HEK293 (cell line): ENCODE data around the gene ZNF560.

Experiments used
- GLI4 ChIP-seq: fragments of 450-650 bp; formaldehyde crosslinking; IDR thresholded peaks from 2 replicates; pipeline ENCODE4 v1.5.1; 2016; ENCODE audit warnings: missing biosample characterization, missing genetic modification characterization
- INSM2 ChIP-seq: fragments of 450-650 bp; formaldehyde crosslinking; IDR thresholded peaks from 2 replicates; pipeline ENCODE4 v1.5.1; 2016; ENCODE audit warnings: missing biosample characterization, missing genetic modification characterization
- REST ChIP-seq: fragments of 450-650 bp; formaldehyde crosslinking; IDR thresholded peaks from 2 replicates; pipeline ENCODE4 v1.5.1; 2016; ENCODE audit warnings: missing biosample characterization, missing genetic modification characterization
- YY1 ChIP-seq: fragments of 450-650 bp; formaldehyde crosslinking; IDR thresholded peaks from 2 replicates; pipeline ENCODE4 v1.5.1; 2018; ENCODE audit warnings: missing biosample characterization, missing genetic modification characterization
- ZBTB10 ChIP-seq: fragments of 450-650 bp; formaldehyde crosslinking; IDR thresholded peaks from 2 replicates; pipeline ENCODE4 v1.5.1; 2016; ENCODE audit warnings: missing biosample characterization, missing genetic modification characterization
- ZFP41 ChIP-seq: fragments of 450-650 bp; formaldehyde crosslinking; IDR thresholded peaks from 2 replicates; pipeline ENCODE4 v1.5.1; 2016; ENCODE audit warnings: missing biosample characterization, missing genetic modification characterization, borderline replicate concordance
- ZNF114 ChIP-seq: fragments of 450-650 bp; formaldehyde crosslinking; IDR thresholded peaks from 2 replicates; pipeline ENCODE4 v1.5.0; 2017; ENCODE audit warnings: missing biosample characterization, missing genetic modification characterization
- ZNF140 ChIP-seq: fragments of 450-650 bp; formaldehyde crosslinking; IDR thresholded peaks from 2 replicates; pipeline ENCODE4 v1.5.1; 2016; ENCODE audit warnings: missing biosample characterization, missing genetic modification characterization
- ZNF146 ChIP-seq: fragments of 450-650 bp; formaldehyde crosslinking; IDR thresholded peaks from 2 replicates; pipeline ENCODE4 v1.5.1; 2016; ENCODE audit warnings: missing biosample characterization, missing genetic modification characterization
- ZNF202 ChIP-seq: fragments of 450-650 bp; formaldehyde crosslinking; IDR thresholded peaks from 2 replicates; pipeline ENCODE4 v1.5.1; 2016; ENCODE audit warnings: missing biosample characterization, missing genetic modification characterization, borderline replicate concordance
- ZNF221 ChIP-seq: fragments of 450-650 bp; formaldehyde crosslinking; IDR thresholded peaks from 2 replicates; pipeline ENCODE4 v1.5.1; 2017; ENCODE audit warnings: missing biosample characterization, missing genetic modification characterization, borderline replicate concordance
- ZNF223 ChIP-seq: fragments of 450-650 bp; formaldehyde crosslinking; IDR thresholded peaks from 2 replicates; pipeline ENCODE4 v1.5.1; 2016; ENCODE audit warnings: missing biosample characterization, missing genetic modification characterization
- ZNF248 ChIP-seq: fragments of 450-650 bp; formaldehyde crosslinking; IDR thresholded peaks from 2 replicates; pipeline ENCODE4 v1.5.1; 2017; ENCODE audit warnings: missing biosample characterization, missing genetic modification characterization
- ZNF280D ChIP-seq: fragments of 450-650 bp; formaldehyde crosslinking; IDR thresholded peaks from 2 replicates; pipeline ENCODE4 v1.5.1; 2016; ENCODE audit warnings: missing biosample characterization, missing genetic modification characterization
- ZNF335 ChIP-seq: fragments of 450-650 bp; formaldehyde crosslinking; conservative IDR thresholded peaks from 2 replicates; pipeline ENCODE4 v1.5.1; 2016; ENCODE audit warnings: missing biosample characterization, missing genetic modification characterization
- ZNF398 ChIP-seq: fragments of 450-650 bp; formaldehyde crosslinking; IDR thresholded peaks from 2 replicates; pipeline ENCODE4 v1.5.1; 2017; ENCODE audit warnings: missing biosample characterization, missing genetic modification characterization
- ZNF48 ChIP-seq: fragments of 450-650 bp; formaldehyde crosslinking; IDR thresholded peaks from 2 replicates; pipeline ENCODE4 v1.5.1; 2016; ENCODE audit warnings: missing biosample characterization, missing genetic modification characterization
- ZNF530 ChIP-seq: fragments of 450-650 bp; formaldehyde crosslinking; IDR thresholded peaks from 2 replicates; pipeline ENCODE4 v1.5.1; 2016; ENCODE audit warnings: low read depth, missing biosample characterization, missing genetic modification characterization
- ZNF610 ChIP-seq: fragments of 450-650 bp; formaldehyde crosslinking; IDR thresholded peaks from 2 replicates; pipeline ENCODE4 v1.5.1; 2016; ENCODE audit warnings: missing biosample characterization, missing genetic modification characterization, borderline replicate concordance
- ZNF623 ChIP-seq: fragments of 450-650 bp; formaldehyde crosslinking; IDR thresholded peaks from 2 replicates; pipeline ENCODE4 v1.5.1; 2016; ENCODE audit warnings: missing biosample characterization, missing genetic modification characterization
- ZNF626 ChIP-seq: fragments of 450-650 bp; sonication (Bioruptor Pico); formaldehyde crosslinking; IDR thresholded peaks from 2 replicates; pipeline ENCODE4 v1.5.1; 2018; ENCODE audit warnings: missing biosample characterization, missing genetic modification characterization, inconsistent platforms
- ZNF747 ChIP-seq: fragments of 450-650 bp; formaldehyde crosslinking; IDR thresholded peaks from 2 replicates; pipeline ENCODE4 v1.5.1; 2016; ENCODE audit warnings: missing biosample characterization, missing genetic modification characterization
- ZNF785 ChIP-seq: fragments of 450-650 bp; formaldehyde crosslinking; IDR thresholded peaks from 2 replicates; pipeline ENCODE4 v1.5.1; 2016; ENCODE audit warnings: missing biosample characterization, missing genetic modification characterization

ZNF560 gene

GRCh38 chr19:9538183-9539058, 40.0 kb upstream of the ZNF560 start, which contains the start of gene ZNF426 (continued):
- TF ChIP-seq ZNF248 (tag by site-specific recombination) (no peak), ZNF48 (tag by site-specific recombination) (no peak), ZNF335 (tag by site-specific recombination) (peak; percentile 85), ZFP41 (no peak), ZNF623 (tag by site-specific recombination) (no peak; the same call in 1 of the 2 replicates), ZNF626 (tag by site-specific recombination) (no peak), ZNF221 (tag by site-specific recombination) (no peak), YY1 (peak; percentile 42; the same call in 1 of the 2 replicates), GLI4 (no peak), ZNF140 (tag by site-specific recombination) (no peak), ZBTB10 (tag by site-specific recombination) (no peak; the same call in 1 of the 2 replicates), INSM2 (tag by site-specific recombination) (0 out of 2 replicates have a peak, but pooled peaks have one; percentile 40), ZNF610 (tag by site-specific recombination) (no peak), ZNF280D (tag by site-specific recombination) (no peak), ZNF530 (no peak), ZNF398 (tag by site-specific recombination) (no peak), ZNF223 (no peak), ZNF114 (tag by site-specific recombination) (no peak), ZNF747 (no peak), ZNF146 (tag by site-specific recombination) (no peak), ZNF785 (tag by site-specific recombination) (no peak), REST (no peak), ZNF202 (tag by site-specific recombination) (no peak)
